Common myeloid progenitor, CD34-positive (primary cell): Measurements from ENCODE around the gene PTPRD.

Source experiments
- CTCF ChIA-PET: fragments of 350-600 bp; sonication (Branson Sonifier 250); formaldehyde crosslinking; loops from one replicate; lab custom pipeline; 2021; ENCODE audit warnings: antibody characterized with exemption; lab: Charles Lee
- POLR2A ChIA-PET: fragments of 350-600 bp; sonication (Branson Sonifier 250); formaldehyde crosslinking; loops from one replicate; lab custom pipeline; 2021; ENCODE audit warnings: antibody characterized with exemption; lab: Charles Lee
- DNase-seq, 3 donors: peaks; one replicate each; pipeline versions ENCODE4 v3.0.0 to v3.0.0-alpha.2; 2013
- H3K27ac ChIP-seq, 2 experiments: 1 replicate in 1 of 2; 2 replicates in 1 of 2; pipeline ENCODE4 v1.7.0; 2013; ENCODE audit warnings: inconsistent platforms in 2 of 2, low read length in 2 of 2, mild to moderate bottlenecking in 2 of 2, low read depth in 1 of 2, moderate library complexity in 1 of 2; ENCODE audit not compliant: severe bottlenecking in 2 of 2, insufficient read depth in 1 of 2, poor library complexity in 1 of 2
- H3K27me3 ChIP-seq, 5 experiments: replicated peaks in 2 of 5; 1 replicate in 3 of 5; 2 replicates in 2 of 5; pipeline versions ENCODE4 v1.6.1 to v1.7.0; 2013; ENCODE audit warnings: low read length in 4 of 5, mild to moderate bottlenecking in 2 of 5, moderate library complexity in 2 of 5, inconsistent platforms in 1 of 5; ENCODE audit not compliant: insufficient read depth in 5 of 5, control insufficient read depth in 4 of 5
- H3K36me3 ChIP-seq, 4 experiments: 1 replicate in 2 of 4; 2 replicates in 2 of 4; pipeline versions ENCODE4 v1.6.1 to v1.7.0; 2013; ENCODE audit warnings: low read length in 3 of 4, control low read depth in 1 of 4, mild to moderate bottlenecking in 1 of 4; ENCODE audit not compliant: control insufficient read depth in 4 of 4, insufficient read depth in 4 of 4
- H3K4me1 ChIP-seq, 4 experiments: 1 replicate in 3 of 4; 2 replicates in 1 of 4; pipeline versions ENCODE4 v1.6.1 to v1.7.1; 2013; ENCODE audit warnings: low read length in 3 of 4, mild to moderate bottlenecking in 3 of 4, control low read depth in 1 of 4, inconsistent platforms in 1 of 4, moderate library complexity in 1 of 4; ENCODE audit not compliant: control insufficient read depth in 4 of 4, insufficient read depth in 4 of 4; ENCODE audit errors: control extremely low read depth in 1 of 4
- H3K4me3 ChIP-seq, 7 experiments: 1 replicate in 4 of 7; 2 replicates in 3 of 7; pipeline versions ENCODE4 v1.5.1 to v1.7.0; 2013; ENCODE audit warnings: mild to moderate bottlenecking in 7 of 7, low read length in 6 of 7, moderate library complexity in 6 of 7, inconsistent platforms in 2 of 7, low read depth in 2 of 7, control low read depth in 1 of 7; ENCODE audit not compliant: insufficient read depth in 4 of 7, control insufficient read depth in 1 of 7; ENCODE audit errors: extremely low read depth in 1 of 7
- H3K9me3 ChIP-seq, 5 experiments: 1 replicate in 4 of 5; 2 replicates in 1 of 5; pipeline versions ENCODE4 v1.6.1 to v1.7.1; 2013; ENCODE audit warnings: low read length in 4 of 5, mild to moderate bottlenecking in 2 of 5, inconsistent platforms in 1 of 5, low read depth in 1 of 5, moderate library complexity in 1 of 5; ENCODE audit not compliant: control insufficient read depth in 4 of 5, insufficient read depth in 2 of 5; ENCODE audit errors: control extremely low read depth in 1 of 5
- WGBS: methylation state at CpG from one replicate; pipeline ENCODE4 v1.1.5; 2013; ENCODE audit not compliant: insufficient coverage; 5-methylcytosine and 5-hydroxymethylcytosine counted together

The PTPRD gene

DNA sequence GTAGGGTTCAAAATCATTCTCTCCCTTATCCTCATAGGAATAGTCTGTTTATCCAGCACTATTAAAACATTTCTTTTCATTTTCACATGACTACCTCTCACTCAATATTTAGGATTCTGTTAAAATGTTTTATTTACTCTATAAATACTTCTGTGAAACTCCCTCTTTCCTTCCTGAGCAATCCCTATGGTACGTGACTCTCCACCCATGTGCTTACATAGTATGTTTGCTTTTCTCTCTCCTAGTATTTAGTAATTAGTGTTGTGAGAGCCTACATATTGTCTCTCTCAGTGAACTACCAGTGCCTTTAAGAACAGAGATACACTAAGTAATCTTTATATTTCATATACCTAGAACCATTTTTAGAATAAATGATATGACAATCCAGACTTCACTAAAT, 46.0 kb downstream of the PTPRD start:
- H3K4me1 ChIP-seq = no peaks in the 10 kb centered on the region
- H3K36me3 ChIP-seq = no peaks in the 10 kb centered on the region
- POLR2A ChIA-PET = no interaction called here
- H3K9me3 ChIP-seq = no peaks in the 10 kb centered on the region
- WGBS = no CpG with 5 or more reads among the region's 1 CpG
- H3K27ac ChIP-seq = no peak overlapping the region
- no peak for DNase-seq
- no peak overlapping the region for H3K4me3 ChIP-seq
- no peaks in the 10 kb centered on the region for H3K27me3 ChIP-seq
- CTCF ChIA-PET = no interaction called here

DNA sequence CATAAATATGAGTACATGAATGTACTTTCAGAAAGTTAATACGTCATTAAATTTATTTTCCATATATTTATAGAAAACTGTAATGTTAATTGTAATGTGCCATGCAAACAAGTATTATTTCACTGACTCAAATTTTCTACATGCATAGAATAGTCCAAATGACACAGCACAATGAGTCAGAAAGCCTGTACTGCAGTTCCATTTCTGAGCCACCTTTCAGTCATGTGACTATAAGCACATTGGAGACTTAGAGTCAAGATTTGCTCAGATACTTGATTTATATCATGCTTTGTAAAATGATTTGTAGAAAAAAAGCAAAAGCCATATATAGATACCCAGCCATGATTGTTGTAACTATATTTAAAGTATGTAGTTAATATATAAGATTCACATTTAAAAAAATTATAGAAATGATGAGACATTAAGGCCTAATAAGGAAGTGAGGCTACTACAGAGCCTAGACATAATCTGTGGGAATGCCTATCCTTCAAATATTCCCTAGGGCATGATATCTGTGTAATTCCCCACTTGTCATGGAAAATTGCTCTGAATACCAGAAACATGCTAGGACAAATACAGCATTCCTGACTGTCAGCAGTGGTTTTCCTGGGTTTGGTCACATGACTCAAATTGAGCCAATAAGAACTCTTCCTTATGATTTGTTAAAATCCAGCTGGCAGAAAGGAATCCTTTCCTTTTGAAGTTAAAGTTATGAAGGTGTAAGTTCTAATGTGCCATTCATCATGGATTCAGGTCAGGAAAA, 50.0 kb downstream of the PTPRD start:
- no peak overlapping the region for H3K4me3 ChIP-seq
- POLR2A ChIA-PET = no interaction called here
- WGBS = no CpG with 5 or more reads among the region's 1 CpG
- CTCF ChIA-PET = no interaction called here
- DNase-seq = no peak
- no peaks in the 10 kb centered on the region for H3K9me3 ChIP-seq
- H3K27me3 ChIP-seq = no peaks in the 10 kb centered on the region
- H3K27ac ChIP-seq = no peak overlapping the region
- H3K36me3 ChIP-seq = no peaks in the 10 kb centered on the region
- no peaks in the 10 kb centered on the region for H3K4me1 ChIP-seq

GRCh38 chr9:10548348-10548747, 64.5 kb downstream of the PTPRD start:
- Histone ChIP-seq H3K4me3 (no peak overlapping the region), H3K9me3 (no peaks in the 10 kb centered on the region), H3K27ac (no peak overlapping the region), H3K27me3 (no peaks in the 10 kb centered on the region), H3K36me3 (no peaks in the 10 kb centered on the region), H3K4me1 (no peaks in the 10 kb centered on the region)
- WGBS = no CpG with 5 or more reads among the region's 1 CpG
- CTCF ChIA-PET = no interaction called here
- no peak for DNase-seq
- POLR2A ChIA-PET = no interaction called here

DNA sequence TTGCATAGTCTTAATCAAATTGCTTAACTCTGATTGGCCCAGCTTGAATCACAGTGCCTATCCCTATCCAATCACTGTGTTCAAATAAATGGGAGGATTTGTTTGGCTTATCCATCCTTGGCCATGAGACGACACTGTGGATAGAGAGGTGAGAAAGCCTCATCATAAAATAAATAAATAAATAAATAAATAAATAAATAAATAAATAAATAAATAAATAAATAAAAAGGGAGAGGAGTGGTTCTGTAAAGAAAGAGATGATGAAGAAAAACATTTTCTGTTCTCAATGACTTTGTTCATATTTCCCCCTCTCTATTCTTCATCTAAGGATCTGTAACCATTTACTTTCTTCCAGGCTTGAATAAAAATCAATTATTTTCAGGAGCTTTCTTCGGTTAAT, 74.7 kb downstream of the PTPRD start:
- POLR2A ChIA-PET = no interaction called here
- no CpG with 5 or more reads among the region's 2 CpGs for WGBS
- no peaks in the 10 kb centered on the region for H3K4me1 ChIP-seq

DNA sequence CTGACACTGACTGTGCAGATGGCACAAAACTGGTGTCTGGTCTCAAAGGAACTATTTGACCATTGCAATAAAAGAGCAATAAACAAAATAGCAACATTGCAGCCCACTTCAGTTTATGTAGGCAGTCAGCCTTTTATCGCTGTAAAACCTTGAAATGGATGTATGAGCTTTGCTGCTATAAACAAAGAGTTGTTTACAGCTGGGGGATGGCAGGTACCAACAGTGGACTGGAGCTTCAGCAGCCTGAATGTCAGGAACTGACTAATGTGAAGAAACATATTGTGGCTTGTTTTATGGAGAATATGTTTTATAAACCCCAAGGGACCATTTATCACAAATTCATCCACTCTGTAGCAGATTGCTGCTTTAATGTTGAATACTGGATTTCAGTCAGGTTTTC, 78.0 kb downstream of the PTPRD start:
- no peak overlapping the region for H3K4me3 ChIP-seq
- no peaks in the 10 kb centered on the region for H3K36me3 ChIP-seq
- no peak for DNase-seq
- WGBS = 100% methylated on average over 1 of the region's 1 CpG
- H3K4me1 ChIP-seq = no peaks in the 10 kb centered on the region
- H3K9me3 ChIP-seq = no peaks in the 10 kb centered on the region
- no peak overlapping the region for H3K27ac ChIP-seq
- H3K27me3 ChIP-seq = no peaks in the 10 kb centered on the region
- POLR2A ChIA-PET = no interaction called here
- CTCF ChIA-PET = no interaction called here

More for the DNA sequence above, 74.7 kb downstream of the PTPRD start:
- DNase-seq = no peak
- H3K4me3 ChIP-seq = no peak overlapping the region
- H3K27ac ChIP-seq = no peak overlapping the region
- H3K27me3 ChIP-seq = no peaks in the 10 kb centered on the region
- no peaks in the 10 kb centered on the region for H3K9me3 ChIP-seq
- CTCF ChIA-PET = no interaction called here
- H3K36me3 ChIP-seq = no peaks in the 10 kb centered on the region

GRCh38 chr9:10525972-10526371, 86.8 kb downstream of the PTPRD start:
- no peak for DNase-seq
- no peaks in the 10 kb centered on the region for H3K9me3 ChIP-seq
- no peaks in the 10 kb centered on the region for H3K4me1 ChIP-seq
- H3K4me3 ChIP-seq = no peak overlapping the region
- CTCF ChIA-PET = no interaction called here
- no peaks in the 10 kb centered on the region for H3K36me3 ChIP-seq
- no peaks in the 10 kb centered on the region for H3K27me3 ChIP-seq
- WGBS = 83% methylated on average over 1 of the region's 1 CpG
- POLR2A ChIA-PET = no interaction called here
- no peak overlapping the region for H3K27ac ChIP-seq

DNA sequence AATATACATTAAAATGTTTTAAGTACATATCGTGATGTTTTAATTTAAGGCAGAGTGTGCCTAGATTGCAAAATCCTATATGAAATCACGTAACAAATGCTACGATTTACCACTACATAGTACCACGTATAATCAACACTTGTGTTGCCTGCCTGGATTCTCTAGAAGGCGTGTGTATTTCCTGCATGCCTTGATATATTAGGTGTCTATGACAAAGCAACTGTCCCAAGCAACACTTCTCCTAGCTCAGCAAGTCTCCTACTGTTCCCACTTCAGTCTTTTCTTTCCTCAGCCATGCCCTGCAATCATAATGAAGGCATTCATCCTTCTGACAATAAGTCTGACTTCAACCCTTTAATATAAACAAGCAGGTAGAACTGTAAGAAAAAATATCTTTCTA, 89.6 kb downstream of the PTPRD start:
- Histone ChIP-seq H3K36me3 (no peaks in the 10 kb centered on the region), H3K27me3 (no peaks in the 10 kb centered on the region), H3K4me3 (no peak overlapping the region), H3K27ac (no peak overlapping the region), H3K9me3 (no peaks in the 10 kb centered on the region), H3K4me1 (no peaks in the 10 kb centered on the region)
- POLR2A ChIA-PET = no interaction called here
- WGBS = 93% methylated on average over 3 of the region's 5 CpGs
- CTCF ChIA-PET = no interaction called here
- DNase-seq = no peak
